Measurements from ENCODE around the gene DGKE. TPM values are rescaled to one million over a fixed set of nuclear protein-coding genes. Genes with fewer than 3 reads are reported as not detected.

The DGKE gene
- total and polyA plus RNA-seq, 2 of the 13 experiments (the other 11 are each of a cell fraction or from before 2014, with no cell fraction given) = 3.2 to 5.3 TPM

DNA sequence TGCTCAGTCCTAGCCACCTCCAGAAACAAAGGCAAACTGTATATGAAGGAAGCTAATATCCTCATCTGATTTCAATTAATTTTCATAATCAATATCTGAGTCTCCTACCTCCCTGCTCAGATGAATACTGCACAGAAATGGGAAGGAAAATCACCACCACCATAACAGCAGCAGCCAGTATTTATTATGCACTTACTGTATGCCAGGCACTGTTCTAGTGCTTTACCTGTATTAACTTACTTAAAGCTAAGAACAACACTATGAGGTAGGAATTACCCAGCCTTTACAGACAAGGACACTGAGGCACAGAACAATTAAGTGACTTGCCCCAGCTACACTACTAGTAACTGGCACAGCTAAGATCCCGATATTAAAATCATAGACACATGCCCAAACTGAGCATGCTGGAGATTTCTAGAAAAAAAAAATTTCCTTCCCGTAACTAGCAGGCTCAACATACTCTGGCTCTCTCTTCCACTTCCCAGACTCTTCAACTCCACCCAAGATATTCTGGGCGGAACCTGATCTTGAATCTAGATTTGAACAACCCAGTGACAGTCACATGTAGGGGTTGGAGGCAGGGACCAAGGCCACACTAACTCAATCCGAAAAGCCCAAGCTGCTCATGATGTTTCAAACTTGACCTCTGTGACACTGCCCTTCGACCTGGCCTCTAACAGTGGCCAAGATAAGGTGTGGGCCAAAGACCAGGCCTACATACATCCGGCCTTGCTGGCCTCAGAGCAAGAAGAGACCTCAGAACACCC lies 76.0 kb downstream of the DGKE start (continued):
- TF ChIP-seq, protein P1, sequence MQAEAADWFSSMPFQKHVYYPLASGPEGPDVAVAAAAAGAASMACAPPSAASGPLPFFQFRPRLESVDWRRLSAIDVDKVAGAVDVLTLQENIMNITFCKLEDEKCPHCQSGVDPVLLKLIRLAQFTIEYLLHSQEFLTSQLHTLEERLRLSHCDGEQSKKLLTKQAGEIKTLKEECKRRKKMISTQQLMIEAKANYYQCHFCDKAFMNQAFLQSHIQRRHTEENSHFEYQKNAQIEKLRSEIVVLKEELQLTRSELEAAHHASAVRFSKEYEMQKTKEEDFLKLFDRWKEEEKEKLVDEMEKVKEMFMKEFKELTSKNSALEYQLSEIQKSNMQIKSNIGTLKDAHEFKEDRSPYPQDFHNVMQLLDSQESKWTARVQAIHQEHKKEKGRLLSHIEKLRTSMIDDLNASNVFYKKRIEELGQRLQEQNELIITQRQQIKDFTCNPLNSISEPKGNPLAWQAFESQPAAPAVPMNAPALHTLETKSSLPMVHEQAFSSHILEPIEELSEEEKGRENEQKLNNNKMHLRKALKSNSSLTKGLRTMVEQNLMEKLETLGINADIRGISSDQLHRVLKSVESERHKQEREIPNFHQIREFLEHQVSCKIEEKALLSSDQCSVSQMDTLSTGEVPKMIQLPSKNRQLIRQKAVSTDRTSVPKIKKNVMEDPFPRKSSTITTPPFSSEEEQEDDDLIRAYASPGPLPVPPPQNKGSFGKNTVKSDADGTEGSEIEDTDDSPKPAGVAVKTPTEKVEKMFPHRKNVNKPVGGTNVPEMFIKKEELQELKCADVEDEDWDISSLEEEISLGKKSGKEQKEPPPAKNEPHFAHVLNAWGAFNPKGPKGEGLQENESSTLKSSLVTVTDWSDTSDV (CRISPR knock-in tag; IDR thresholded peaks at IDR 0.05) = no peak
- TF ChIP-seq MXD4 (CRISPR knock-in tag; IDR thresholded peaks at IDR 0.05) = 0 out of 2 replicates have a peak, but pooled peaks have one; percentile 53
- no peak for TF ChIP-seq ZNF552 (CRISPR knock-in tag; IDR thresholded peaks at IDR 0.05; ENCODE audit: borderline replicate concordance)
- TF ChIP-seq, protein P2, sequence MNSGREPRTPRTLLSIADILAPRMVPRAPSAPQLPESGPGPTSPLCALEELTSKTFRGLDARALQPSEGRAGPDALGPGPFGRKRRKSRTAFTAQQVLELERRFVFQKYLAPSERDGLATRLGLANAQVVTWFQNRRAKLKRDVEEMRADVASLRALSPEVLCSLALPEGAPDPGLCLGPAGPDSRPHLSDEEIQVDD (CRISPR knock-in tag; IDR thresholded peaks at IDR 0.05; ENCODE audit: borderline replicate concordance) = no peak
- no peak for TF ChIP-seq ZNF589 (CRISPR knock-in tag; conservative IDR thresholded peaks at IDR 0.05)
- peak; percentile 63; the same call in 1 of the 2 replicates for TF ChIP-seq MTA1 (CRISPR knock-in tag; IDR thresholded peaks at IDR 0.05; ENCODE audit: borderline replicate concordance)
- TF ChIP-seq ZNF558 (CRISPR knock-in tag; IDR thresholded peaks at IDR 0.05; ENCODE audit: borderline replicate concordance) = no peak
- TF ChIP-seq, protein P3, sequence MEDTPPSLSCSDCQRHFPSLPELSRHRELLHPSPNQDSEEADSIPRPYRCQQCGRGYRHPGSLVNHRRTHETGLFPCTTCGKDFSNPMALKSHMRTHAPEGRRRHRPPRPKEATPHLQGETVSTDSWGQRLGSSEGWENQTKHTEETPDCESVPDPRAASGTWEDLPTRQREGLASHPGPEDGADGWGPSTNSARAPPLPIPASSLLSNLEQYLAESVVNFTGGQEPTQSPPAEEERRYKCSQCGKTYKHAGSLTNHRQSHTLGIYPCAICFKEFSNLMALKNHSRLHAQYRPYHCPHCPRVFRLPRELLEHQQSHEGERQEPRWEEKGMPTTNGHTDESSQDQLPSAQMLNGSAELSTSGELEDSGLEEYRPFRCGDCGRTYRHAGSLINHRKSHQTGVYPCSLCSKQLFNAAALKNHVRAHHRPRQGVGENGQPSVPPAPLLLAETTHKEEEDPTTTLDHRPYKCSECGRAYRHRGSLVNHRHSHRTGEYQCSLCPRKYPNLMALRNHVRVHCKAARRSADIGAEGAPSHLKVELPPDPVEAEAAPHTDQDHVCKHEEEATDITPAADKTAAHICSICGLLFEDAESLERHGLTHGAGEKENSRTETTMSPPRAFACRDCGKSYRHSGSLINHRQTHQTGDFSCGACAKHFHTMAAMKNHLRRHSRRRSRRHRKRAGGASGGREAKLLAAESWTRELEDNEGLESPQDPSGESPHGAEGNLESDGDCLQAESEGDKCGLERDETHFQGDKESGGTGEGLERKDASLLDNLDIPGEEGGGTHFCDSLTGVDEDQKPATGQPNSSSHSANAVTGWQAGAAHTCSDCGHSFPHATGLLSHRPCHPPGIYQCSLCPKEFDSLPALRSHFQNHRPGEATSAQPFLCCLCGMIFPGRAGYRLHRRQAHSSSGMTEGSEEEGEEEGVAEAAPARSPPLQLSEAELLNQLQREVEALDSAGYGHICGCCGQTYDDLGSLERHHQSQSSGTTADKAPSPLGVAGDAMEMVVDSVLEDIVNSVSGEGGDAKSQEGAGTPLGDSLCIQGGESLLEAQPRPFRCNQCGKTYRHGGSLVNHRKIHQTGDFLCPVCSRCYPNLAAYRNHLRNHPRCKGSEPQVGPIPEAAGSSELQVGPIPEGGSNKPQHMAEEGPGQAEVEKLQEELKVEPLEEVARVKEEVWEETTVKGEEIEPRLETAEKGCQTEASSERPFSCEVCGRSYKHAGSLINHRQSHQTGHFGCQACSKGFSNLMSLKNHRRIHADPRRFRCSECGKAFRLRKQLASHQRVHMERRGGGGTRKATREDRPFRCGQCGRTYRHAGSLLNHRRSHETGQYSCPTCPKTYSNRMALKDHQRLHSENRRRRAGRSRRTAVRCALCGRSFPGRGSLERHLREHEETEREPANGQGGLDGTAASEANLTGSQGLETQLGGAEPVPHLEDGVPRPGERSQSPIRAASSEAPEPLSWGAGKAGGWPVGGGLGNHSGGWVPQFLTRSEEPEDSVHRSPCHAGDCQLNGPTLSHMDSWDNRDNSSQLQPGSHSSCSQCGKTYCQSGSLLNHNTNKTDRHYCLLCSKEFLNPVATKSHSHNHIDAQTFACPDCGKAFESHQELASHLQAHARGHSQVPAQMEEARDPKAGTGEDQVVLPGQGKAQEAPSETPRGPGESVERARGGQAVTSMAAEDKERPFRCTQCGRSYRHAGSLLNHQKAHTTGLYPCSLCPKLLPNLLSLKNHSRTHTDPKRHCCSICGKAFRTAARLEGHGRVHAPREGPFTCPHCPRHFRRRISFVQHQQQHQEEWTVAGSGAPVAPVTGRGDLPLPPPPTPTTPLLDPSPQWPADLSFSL (CRISPR knock-in tag; IDR thresholded peaks at IDR 0.05) = 0 out of 2 replicates have a peak, but pooled peaks have one; percentile 31
- TF ChIP-seq SRY (CRISPR knock-in tag; IDR thresholded peaks at IDR 0.05) = no peak
- TF ChIP-seq, protein P4, sequence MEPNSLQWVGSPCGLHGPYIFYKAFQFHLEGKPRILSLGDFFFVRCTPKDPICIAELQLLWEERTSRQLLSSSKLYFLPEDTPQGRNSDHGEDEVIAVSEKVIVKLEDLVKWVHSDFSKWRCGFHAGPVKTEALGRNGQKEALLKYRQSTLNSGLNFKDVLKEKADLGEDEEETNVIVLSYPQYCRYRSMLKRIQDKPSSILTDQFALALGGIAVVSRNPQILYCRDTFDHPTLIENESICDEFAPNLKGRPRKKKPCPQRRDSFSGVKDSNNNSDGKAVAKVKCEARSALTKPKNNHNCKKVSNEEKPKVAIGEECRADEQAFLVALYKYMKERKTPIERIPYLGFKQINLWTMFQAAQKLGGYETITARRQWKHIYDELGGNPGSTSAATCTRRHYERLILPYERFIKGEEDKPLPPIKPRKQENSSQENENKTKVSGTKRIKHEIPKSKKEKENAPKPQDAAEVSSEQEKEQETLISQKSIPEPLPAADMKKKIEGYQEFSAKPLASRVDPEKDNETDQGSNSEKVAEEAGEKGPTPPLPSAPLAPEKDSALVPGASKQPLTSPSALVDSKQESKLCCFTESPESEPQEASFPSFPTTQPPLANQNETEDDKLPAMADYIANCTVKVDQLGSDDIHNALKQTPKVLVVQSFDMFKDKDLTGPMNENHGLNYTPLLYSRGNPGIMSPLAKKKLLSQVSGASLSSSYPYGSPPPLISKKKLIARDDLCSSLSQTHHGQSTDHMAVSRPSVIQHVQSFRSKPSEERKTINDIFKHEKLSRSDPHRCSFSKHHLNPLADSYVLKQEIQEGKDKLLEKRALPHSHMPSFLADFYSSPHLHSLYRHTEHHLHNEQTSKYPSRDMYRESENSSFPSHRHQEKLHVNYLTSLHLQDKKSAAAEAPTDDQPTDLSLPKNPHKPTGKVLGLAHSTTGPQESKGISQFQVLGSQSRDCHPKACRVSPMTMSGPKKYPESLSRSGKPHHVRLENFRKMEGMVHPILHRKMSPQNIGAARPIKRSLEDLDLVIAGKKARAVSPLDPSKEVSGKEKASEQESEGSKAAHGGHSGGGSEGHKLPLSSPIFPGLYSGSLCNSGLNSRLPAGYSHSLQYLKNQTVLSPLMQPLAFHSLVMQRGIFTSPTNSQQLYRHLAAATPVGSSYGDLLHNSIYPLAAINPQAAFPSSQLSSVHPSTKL (CRISPR knock-in tag; IDR thresholded peaks at IDR 0.05) = peak; percentile 73
- no peak for TF ChIP-seq SAFB2 (CRISPR knock-in tag; IDR thresholded peaks at IDR 0.05; ENCODE audit: borderline replicate concordance, low read depth)
- no peak for TF ChIP-seq FOSL1 (CRISPR knock-in tag; IDR thresholded peaks at IDR 0.05; ENCODE audit: borderline replicate concordance)
- TF ChIP-seq SNRNP70 (IDR thresholded peaks at IDR 0.05; ENCODE audit: low read depth, low read length) = no peak

Data from HepG2 (cell line).